ENCODE measurements around the gene MAS1L.

The MAS1L gene, protein sequence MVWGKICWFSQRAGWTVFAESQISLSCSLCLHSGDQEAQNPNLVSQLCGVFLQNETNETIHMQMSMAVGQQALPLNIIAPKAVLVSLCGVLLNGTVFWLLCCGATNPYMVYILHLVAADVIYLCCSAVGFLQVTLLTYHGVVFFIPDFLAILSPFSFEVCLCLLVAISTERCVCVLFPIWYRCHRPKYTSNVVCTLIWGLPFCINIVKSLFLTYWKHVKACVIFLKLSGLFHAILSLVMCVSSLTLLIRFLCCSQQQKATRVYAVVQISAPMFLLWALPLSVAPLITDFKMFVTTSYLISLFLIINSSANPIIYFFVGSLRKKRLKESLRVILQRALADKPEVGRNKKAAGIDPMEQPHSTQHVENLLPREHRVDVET

DNA sequence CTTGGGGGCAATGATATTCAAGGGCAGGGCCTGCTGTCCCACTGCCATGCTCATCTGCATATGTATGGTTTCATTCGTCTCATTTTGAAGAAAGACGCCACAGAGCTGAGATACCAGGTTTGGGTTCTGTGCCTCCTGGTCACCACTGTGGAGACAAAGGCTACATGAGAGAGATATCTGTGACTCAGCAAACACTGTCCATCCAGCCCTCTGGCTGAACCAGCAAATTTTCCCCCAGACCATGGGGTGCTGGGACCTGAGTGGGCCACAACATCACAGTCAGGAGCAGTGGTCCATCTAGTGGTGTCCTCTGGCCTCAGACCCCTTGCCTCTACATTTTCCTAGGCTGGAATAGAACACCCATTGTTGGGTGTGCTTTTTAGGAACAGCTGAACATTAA is at the start of gene MAS1L:
Gene MAS1L (minus strand): TSS at position 297 of the 400 bp plus-strand sequence. CDS start 54 bp downstream, at position 243.
- DNase-seq = no peak

DNA sequence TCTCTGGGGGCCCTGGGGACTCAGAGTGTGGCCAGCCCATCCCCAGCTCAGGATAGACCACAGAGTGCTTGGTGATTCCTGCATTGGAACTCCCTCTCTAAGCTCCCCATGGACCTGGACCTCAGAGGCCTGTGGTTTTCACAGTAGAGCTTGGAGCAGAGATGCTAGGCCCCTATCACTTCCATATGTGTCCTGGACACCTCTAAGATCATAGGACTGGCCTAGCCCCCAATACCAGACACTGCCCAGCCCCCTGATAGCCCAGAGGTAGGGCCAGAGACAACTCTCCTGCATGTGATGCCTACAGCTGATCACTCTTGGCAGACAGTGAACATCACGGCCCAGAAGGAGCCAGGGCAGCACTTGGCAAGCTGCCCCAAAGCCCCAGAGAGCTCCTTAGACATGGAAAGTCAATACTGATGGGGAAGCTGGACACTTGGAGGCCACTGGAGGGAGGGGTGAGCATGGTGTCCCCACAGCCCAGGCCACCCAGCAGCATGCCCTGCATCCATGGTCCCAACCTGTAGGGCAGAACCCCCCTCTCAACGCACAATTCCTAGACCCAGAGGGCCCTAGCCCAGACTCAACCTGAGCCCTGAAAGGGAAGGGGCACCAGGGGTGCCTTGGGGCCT is 44.7 kb upstream of the MAS1L start:
- DNase-seq = no peak

DNA sequence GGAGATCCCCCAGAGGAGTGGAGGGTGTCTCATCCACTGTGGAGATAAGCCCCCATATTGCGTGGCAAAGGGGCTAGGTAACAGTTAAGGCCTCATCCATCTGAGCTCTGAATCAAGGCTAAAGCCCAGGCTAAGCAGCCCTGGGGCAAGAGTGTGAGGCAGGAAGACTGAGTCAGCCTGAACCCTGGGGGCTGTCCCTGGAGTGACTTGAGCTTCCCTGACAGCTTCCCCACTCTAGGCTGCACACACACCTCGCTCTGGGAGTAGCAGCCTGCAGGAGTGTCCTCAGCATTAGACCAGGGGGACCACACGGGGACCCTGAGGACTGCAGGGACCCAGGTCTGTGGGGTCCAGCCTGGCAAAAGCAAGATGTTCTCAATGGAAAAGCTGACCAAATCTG is 43.9 kb upstream of the MAS1L start:
- DNase-seq = no peak

DNA sequence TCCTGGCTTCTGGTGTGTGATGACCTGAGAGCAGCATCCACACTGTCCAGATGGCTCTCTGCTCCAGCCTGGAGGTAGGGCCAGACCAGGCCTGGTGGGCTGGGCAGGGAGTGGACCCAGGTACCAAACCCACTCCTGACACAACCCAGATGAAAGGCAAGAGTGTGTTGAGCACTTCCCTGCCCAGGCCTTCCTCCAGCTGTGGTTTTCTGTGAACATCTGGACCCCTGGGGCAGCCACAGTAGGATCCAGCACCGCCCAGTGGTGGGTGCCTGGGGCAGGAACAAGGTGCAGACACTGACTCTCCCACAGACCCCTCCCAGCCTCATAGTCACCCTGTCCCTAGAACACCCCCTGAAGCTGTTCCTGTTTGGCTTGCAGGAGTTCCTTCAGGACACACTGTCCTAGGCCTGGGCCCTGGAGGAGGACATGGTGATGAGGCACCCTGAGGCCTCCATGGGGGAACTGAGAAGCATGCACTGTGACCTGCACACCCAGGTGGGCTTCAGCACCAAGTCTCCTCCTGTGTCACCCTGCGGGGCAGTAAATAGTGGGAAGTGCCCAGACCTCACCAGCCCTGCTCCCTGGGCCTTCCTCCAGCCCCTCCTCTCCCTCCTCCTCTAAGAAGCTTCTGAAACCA is 43.0 kb upstream of the MAS1L start:
- DNase-seq = no peak

DNA sequence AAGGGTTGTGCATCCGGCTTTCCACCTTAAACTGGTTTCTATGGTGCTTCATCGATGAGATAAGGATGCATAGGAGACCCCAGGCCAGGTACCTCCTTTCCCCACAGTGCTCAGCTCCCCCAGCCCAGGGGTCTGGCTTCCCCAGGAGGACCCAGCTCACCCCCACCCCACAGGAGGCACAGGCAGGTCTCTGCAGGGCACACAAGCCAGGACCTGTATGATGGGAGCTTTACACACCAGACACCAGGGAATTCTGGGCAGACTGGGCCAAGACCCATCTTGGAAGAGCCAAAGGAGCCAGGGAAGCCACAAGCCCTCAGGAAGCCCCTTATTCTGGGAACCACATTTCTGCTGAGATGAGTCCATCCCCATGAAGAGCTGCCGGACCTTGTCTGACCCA is 42.2 kb upstream of the MAS1L start:
- DNase-seq = no peak

DNA sequence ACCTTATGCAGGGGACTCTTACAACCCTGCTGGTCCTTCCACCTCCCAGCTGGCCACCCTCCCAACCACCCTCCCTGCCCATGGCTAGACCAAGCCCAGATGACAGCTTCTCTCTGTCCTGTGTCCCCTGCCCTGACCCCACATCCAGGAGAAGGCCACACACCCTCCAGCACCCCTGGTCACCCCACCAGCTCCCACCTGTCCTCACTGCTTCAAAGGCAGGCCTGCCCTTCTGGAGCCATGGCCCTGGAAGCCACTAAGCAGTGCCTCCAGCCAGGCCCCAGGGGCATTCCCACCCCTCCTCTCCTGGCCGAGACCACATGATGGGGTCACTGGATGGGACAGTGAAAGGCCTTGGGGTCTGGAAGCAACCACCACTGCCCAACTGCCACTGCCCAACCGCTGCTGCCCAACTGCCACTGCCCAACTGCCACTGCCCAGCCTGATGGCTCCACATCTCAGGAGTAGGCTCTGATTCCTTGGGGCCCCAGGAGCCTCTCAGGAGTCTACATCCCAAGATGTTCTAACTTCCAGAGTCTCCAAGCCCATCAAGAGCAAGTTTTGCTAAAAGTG is 41.3 kb upstream of the MAS1L start:
- no peak for DNase-seq

DNA sequence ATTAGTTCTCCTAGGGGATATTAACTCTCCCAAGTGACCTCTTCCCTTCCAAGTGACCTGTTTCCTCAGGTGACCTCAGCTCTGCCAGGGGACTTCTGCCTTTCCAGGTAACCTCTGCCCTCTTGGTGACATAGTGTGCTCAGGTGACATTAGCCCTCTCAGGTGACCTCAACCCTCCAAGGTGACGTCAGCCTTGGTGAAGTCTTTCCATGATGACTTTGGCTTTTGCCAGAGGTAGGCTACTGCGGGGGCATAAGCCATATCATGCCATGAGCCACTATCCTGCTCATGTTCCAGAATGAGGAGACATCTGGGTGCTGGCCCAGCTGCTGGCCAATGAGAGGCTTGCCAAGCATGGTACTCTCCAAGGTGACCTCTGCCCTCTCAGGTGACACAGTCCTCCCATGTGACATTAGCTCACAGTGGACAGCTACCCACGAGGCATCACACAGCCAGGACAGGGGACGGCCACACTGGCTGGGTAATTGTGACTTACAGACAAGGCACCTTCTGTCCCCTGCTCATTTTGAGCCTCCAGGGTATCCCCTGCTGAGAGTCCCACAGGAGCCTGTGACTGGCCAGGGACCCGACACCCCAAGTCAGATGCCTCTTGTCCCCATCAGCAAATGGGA is 40.7 kb upstream of the MAS1L start:
- no peak for DNase-seq

DNA sequence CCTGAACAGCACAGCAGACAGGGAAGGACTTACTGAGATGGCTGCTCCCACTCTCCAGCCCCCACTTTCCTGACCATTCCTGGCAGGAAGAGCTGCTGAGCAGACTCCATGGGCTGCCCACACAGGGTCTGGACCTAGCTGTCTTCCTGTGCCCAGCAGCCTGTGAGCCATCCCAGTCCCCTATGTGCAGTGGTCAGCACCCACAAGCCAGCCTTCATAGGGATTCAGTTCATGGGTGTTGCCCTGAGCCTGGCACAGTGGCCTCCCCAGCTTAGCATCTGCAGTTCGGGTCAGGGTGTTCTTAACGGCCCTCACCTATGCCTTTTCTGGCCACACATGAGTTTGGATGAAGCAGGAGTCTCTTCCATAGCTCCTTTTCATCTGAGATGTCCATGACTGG is 39.8 kb upstream of the MAS1L start:
- no peak for DNase-seq

DNA sequence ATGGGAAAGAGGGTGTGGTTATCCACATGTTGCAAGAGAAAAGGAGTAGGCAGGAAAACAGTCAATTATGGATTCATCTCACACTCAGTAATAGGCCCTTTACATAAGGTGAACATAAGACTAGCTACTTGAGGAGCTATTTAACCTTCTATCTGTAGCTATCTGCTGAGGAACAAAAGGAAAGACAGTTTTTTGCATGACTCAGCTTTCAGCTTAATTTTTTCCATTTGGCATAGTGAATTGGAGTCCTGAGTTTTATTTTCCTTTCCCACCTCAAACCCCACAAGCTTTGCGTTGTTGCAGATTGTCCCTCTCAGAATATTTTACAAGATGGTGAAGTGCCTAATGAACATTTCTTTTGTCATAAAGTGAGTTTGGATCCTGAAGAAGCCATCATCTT is 39.4 kb upstream of the MAS1L start:
- no peak for DNase-seq

DNA sequence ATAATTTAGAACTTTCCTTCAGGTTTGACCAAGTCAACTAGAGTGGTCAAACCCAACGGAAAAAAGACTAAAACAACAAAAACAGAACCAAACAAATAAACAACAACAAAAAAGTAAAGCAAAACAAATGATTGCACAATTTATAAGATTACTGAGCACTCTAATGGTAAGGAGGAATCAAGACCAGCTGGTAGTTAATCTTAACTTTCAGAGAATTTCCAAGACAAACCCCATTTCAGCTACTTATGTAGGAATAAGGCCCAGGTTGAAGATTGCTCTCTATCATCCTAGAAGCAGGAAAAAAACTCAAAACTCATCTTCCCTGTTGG is 37.5 kb upstream of the MAS1L start:
- no peak for DNase-seq

DNA sequence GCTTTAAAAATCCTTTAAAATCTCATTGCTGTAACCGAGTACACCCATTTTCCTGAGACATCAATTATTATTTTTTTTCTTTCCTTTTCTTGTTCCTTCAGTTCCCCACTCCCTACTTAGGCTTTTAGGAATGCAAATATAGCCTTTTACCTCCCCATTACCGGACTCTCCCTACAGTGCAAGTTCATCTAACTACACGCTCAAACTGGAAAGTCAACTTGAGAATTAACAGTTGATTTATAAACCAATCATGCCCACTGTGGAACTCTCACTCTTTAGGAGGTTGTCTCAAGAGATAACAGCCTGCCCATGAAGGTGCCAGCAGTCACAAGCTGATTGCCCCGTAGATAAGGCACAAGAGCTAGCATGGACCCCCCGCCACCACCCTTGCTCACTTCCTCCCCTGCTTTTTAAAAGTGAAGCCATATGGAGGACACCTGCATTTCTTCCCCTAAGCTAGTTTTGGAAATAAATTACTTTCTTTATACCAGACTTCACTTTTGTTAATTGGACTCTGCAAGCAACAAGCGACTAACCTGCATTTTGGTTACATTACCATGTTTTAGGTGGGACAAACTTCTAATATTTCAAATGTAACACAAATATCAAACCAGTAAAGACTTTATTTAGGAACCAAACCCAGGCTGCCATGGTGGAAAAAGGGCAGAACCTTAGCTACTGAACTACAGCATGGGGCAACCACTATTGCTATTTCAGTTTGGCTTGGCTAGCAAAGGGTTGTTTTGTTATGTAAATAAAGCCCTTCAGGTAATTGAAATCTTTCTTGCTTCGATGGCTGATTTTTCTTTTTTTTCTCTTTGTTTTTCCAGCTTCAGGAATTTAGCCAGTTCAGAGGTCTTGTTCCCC is 36.9 kb upstream of the MAS1L start:
- DNase-seq = no peak

DNA sequence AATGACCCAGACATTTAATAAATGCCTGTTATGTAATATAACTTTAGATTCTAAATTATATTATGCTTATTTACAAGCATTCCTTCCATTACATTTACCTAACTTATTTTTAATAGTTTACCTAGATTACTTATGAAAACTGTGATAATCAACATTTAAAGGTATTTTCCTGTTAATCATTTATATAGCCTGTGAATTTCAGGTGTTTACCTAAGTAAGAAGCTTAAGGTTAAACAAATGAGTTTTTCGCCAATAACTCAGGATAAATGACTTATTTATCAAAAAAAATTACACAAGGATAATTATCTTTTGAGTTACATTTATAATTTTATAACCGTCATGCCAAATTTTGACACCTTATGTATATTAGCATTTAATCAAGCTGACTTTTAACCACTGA is 36.3 kb upstream of the MAS1L start:
- DNase-seq = no peak

DNA sequence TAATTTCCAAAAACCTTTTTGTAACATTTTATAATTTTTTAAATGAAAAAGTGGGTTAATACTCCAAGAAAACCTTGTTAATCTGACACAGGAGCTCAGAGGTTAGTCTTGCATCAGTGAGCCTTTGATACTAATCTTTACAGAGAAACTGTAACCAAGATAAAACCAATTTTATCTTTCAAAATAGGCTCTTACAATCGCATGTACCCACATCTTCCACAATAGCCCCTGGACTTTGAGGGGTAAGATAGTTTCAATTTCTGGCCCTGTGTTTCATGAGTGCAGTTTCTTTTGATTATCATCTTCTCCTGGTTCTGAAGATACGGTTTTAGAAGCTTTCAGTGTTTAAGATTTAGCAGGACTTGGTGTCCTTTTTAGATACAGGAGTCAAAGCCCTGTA is 34.5 kb upstream of the MAS1L start:
- no peak for DNase-seq

DNA sequence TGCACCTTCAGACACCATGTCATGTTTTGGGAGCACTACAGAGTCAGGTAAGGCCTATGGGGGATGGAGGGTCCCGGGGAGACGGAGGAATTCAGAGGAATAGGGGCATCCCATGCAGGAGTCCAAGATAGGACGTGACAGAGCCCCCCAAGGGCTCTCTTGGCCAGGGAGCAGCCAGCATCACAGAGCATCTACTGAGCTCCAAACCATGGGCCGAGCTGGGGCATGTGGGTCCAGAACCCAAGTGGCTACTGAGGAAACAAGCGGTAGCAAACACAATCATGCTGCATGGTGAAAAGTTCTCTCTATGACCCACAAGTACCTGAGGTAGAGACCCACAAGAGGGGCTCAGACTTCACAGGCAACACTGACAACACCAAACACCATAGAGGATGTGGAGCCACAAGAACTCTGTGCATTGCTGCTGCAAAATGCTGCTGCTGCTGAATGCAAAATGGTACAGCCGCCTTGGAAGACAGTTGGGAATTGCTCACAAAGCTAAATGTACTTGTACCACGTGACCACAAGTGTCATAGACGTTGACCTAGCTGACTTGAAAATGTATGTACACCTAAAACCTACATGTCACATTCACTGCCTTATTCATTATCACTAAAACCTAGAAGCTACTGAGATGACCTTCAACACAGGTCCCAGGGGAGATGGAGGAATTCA is 33.4 kb upstream of the MAS1L start:
- DNase-seq = no peak

DNA sequence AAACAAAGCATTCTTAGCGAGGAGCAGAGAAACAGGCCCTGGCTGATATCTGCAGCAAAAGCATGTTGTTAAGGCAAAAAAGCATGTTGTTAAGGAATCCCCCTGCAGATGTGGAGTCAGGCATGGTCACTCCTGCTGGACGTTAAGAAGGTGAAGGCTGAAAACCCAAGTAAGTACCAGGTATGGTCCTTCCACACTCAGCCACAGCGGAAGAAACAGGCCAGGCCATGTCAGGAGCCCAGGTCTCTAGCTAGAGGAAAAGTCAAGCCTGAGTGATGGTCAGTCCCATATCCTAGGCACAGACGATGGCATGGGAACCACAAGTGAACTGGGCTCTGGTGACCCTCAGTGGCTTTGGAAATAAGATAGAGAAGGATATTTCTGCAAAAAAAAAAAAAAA is 32.5 kb upstream of the MAS1L start:
- no peak for DNase-seq

DNA sequence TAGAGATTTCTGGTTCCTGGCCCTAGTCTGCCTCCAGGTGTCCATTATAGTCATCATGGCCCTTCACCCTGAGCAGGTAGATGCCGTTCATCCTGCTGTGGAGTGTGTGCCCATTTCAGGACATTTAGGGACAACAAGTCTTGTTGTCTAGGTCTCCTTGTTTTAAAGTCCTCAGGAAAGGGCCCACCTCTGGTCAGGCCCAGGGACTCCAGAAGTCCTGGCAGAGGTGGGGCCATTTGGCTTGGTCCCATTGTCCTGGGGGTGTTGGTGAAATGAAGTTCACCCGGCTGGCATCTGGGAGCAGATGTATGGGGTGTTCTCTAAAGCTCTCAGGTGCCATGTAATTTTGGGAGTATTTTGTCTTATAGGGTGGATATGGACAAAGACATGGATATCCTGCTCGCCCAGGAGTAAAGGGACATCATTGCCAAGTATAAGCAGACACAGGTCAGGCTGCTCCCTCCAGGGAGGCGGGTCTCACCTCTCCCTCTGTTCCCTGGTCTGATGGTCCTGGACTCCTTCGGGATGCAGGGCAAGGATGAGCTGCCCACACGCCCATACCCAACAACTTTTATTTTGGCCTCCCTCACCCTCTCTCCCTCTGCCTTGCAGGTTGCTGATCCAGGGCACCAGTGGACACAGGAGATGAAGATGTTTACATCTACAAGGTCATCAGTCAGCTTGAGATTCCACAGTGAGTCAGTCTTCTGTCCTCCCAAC is 31.7 kb upstream of the MAS1L start:
- no peak for DNase-seq

DNA sequence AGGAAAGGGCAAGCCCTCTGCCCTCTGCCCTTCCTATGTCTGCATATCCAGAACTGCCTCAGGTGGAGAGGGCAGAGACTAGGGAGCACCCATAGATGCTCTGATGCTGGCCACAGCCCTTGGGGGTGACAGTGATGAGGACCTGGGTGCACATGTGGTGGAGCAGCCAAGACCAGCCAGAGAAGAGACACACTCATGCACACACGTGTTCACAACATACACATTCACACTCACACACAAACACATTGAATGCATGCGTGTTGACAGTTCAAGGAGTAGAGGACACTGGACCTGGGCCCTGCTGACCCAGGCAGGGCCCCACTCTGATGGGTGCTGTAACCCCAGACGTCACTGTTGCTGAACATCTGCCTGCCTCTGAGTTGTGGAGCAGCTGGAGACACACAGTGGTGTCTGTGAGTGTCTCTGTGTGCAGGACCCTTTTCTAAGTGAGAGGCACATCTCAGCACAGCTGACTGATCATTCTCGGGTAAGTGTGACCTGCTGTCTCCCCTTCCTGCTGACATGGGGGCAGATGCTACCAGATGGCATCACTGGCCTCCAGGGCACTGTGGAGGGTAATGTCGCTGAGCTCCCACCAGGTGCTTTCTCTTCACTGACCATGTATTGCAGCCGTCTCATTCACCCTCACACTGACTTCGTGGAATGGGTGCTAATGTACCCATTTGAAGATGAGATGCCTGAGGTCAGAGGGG is 30.1 kb upstream of the MAS1L start:
- DNase-seq = no peak

DNA sequence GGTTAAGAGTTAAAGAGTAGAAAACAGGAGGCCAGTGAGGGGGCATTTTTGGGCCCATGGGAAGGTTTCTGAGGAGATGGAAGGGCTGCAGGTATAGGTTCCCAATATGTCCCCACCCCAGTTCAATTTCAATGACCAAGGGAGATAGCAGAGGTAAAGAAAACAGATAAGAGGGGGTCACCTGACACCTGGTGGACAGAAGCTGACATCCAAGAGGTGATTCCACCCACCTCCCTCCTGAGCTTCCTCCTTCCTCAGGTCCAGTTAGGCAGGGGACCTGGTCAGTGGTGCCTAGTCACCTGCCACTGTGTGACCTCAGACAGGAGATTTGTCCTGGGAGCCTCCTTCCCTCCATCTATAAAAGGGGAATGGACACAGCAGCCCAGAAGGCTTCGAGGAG is 29.5 kb upstream of the MAS1L start:
- DNase-seq = no peak

DNA sequence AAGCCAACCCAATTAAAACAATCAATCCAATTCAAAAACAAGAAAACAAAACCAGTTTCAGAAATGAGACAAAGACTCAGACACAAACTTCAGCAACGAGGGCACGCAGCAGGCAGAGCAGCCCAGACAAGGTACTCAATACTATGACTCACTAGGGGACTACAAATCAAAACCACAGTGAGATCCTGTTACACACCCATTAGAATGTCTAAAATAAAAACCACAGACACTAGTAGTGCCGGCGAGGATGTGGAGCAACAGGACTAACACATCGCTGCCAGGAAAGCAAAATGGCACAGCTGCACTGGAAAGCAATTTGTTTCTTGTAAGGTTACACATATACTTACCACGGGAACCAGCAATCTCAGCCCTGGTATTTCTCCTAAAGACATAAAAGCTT is 28.4 kb upstream of the MAS1L start:
- DNase-seq = no peak

DNA sequence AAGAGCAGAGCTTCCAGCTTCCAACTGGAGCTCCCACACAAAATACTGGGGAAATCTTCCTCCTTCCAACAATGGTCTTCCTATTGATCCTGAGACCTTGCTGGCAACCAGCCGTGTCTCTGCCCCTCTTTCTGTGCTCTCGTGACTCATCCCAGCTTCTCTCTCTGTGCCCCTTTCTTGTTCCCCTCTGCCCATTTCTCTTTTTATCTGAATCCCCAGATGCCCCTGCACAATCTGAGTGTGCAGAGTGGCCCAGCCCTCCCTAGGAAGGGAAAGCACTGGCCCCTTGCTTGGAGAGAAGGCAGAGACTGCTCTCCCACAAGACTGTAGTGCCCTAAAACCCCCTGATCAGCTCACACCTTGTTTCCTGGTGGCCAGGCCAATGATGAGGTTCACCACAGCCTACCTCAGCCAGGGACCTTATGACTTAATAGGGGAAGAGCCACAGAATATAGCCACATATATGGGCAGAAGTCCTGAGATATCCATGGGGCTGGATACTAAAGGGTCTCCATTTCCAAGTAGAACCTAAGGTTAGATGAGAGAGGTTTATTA is 23.1 kb upstream of the MAS1L start:
- no peak for DNase-seq
